Neuronal stem cell (in vitro differentiated cells): ENCODE results near the gene PXDN.
A peak's percentile ranks its signal among the peaks of the same experiment; 100 is the strongest.

ENCODE experiments used
- DNase-seq: peaks from one replicate; pipeline ENCODE4 v3.0.0-alpha.2; 2013; ENCODE audit warnings: low spot score
- H2AFZ ChIP-seq: one replicate; pipeline ENCODE4 v1.6.1; 2013; ENCODE audit warnings: mild to moderate bottlenecking, low read length, inconsistent platforms
- H2AK5ac ChIP-seq: 2 replicates; pipeline ENCODE4 v1.6.1; 2013; ENCODE audit warnings: low read depth, mild to moderate bottlenecking, inconsistent platforms, low read length, moderate library complexity, mixed read lengths
- H2BK120ac ChIP-seq: 2 replicates; pipeline ENCODE4 v1.6.1; 2013; ENCODE audit warnings: low read depth, mild to moderate bottlenecking, inconsistent platforms, low read length, moderate library complexity, mixed read lengths
- H2BK12ac ChIP-seq: one replicate; pipeline ENCODE4 v1.6.1; 2013; ENCODE audit warnings: low read length, inconsistent platforms
- H2BK15ac ChIP-seq: 2 replicates; pipeline ENCODE4 v1.6.1; 2013; ENCODE audit warnings: mild to moderate bottlenecking, low read length, inconsistent platforms, mixed read lengths
- H2BK5ac ChIP-seq: one replicate; pipeline ENCODE4 v1.6.1; 2013; ENCODE audit warnings: inconsistent platforms, mild to moderate bottlenecking, low read length, moderate library complexity
- H3K14ac ChIP-seq: one replicate; pipeline ENCODE4 v1.6.1; 2013; ENCODE audit warnings: low read length, inconsistent platforms
- H3K18ac ChIP-seq: 2 replicates; pipeline ENCODE4 v1.6.1; 2013; ENCODE audit warnings: low read length, inconsistent platforms
- H3K23ac ChIP-seq: 2 replicates; pipeline ENCODE4 v1.6.1; 2013; ENCODE audit warnings: low read depth, mild to moderate bottlenecking, mixed read lengths, low read length, inconsistent platforms; ENCODE audit not compliant: poor library complexity
- H3K27ac ChIP-seq: replicated peaks from 3 replicates; pipeline ENCODE4 v1.5.1; 2013; ENCODE audit warnings: low read length, inconsistent platforms
- H3K27me3 ChIP-seq, 3 experiments: 2 replicates each; pipeline ENCODE4 v1.6.1; 2013; ENCODE audit warnings: low read length in 3 of 3, mild to moderate bottlenecking in 2 of 3, inconsistent platforms in 1 of 3, low read depth in 1 of 3, mixed read lengths in 1 of 3, moderate library complexity in 1 of 3; ENCODE audit not compliant: control insufficient read depth in 3 of 3, insufficient read depth in 3 of 3
- H3K36me3 ChIP-seq, 2 donors: replicated peaks in 1 of 2; 2 replicates each; pipeline ENCODE4 v1.6.1; 2013; ENCODE audit warnings: low read length in 2 of 2; ENCODE audit not compliant: control insufficient read depth in 2 of 2, insufficient read depth in 2 of 2
- H3K4ac ChIP-seq: 2 replicates; pipeline ENCODE4 v1.6.1; 2013; ENCODE audit warnings: inconsistent platforms, mild to moderate bottlenecking, low read length, moderate library complexity
- H3K4me1 ChIP-seq, 2 donors: 1 replicate in 1 of 2; 2 replicates in 1 of 2; pipeline ENCODE4 v1.6.1; 2013; ENCODE audit warnings: low read length in 2 of 2, low read depth in 1 of 2; ENCODE audit not compliant: control insufficient read depth in 2 of 2, insufficient read depth in 1 of 2
- H3K4me2 ChIP-seq: one replicate; pipeline ENCODE4 v1.6.1; 2013; ENCODE audit warnings: mild to moderate bottlenecking, low read length, inconsistent platforms; ENCODE audit not compliant: insufficient read depth, poor library complexity, severe bottlenecking
- H3K4me3 ChIP-seq, 2 donors: 2 replicates each; pipeline ENCODE4 v1.5.1; 2013; ENCODE audit warnings: low read length in 2 of 2, mild to moderate bottlenecking in 2 of 2, inconsistent platforms in 1 of 2, moderate library complexity in 1 of 2
- H3K79me1 ChIP-seq: one replicate; pipeline ENCODE4 v1.6.1; 2013; ENCODE audit warnings: low read depth, mild to moderate bottlenecking, inconsistent platforms, low read length, moderate library complexity
- H3K9ac ChIP-seq: one replicate; pipeline ENCODE4 v1.6.1; 2013; ENCODE audit warnings: mild to moderate bottlenecking, low read depth, low read length, inconsistent platforms; ENCODE audit not compliant: poor library complexity
- H3K9me3 ChIP-seq, 2 donors: replicated peaks in 1 of 2; 2 replicates each; pipeline versions ENCODE3 to v1.6.1; 2013; ENCODE audit warnings: low read length in 2 of 2, mild to moderate bottlenecking in 2 of 2, inconsistent platforms in 1 of 2, low read depth in 1 of 2, mixed read lengths in 1 of 2, moderate library complexity in 1 of 2; ENCODE audit not compliant: control insufficient read depth in 2 of 2, insufficient read depth in 1 of 2
- H4K8ac ChIP-seq: one replicate; pipeline ENCODE4 v1.6.1; 2013; ENCODE audit warnings: low read depth, mild to moderate bottlenecking, inconsistent platforms, low read length, moderate library complexity
- H4K91ac ChIP-seq: one replicate; pipeline ENCODE4 v1.6.1; 2013; ENCODE audit warnings: low read length, low read depth, mild to moderate bottlenecking, inconsistent platforms; ENCODE audit not compliant: poor library complexity
- WGBS, 2 donors: extraction: QIAGEN DNeasy Blood & Tissue Kit; methylation state at CpG; one replicate each; pipeline ENCODE4 v1.1.7; 2013; ENCODE audit warnings: missing lambda C conversion rate in 2 of 2, mixed read lengths in 1 of 2; ENCODE audit not compliant: insufficient read length in 2 of 2, insufficient replicate concordance in 1 of 2; ENCODE audit errors: extremely low coverage in 2 of 2; 5-methylcytosine and 5-hydroxymethylcytosine counted together

PXDN gene

GRCh38 chr2:1584691-1585485 lies 159.4 kb downstream of the PXDN start:
- Histone ChIP-seq H3K18ac (peak overlapping the region; percentile 38), H3K4me2 (no peak overlapping the region)
- WGBS, 2 donors: no CpG with 5 or more reads among the region's 18 CpGs

GRCh38 chr2:1584051-1584531 lies 160.2 kb downstream of the PXDN start:
- Histone ChIP-seq H3K18ac (peak overlapping the region; percentile 89), H4K91ac (no peak overlapping the region), H3K4ac (no peak overlapping the region), H2BK15ac (peak overlapping the region; percentile 91), H3K14ac (no peak overlapping the region), H3K36me3 (no peaks in the 10 kb centered on the region), H3K9me3 (no peaks in the 10 kb centered on the region), H3K9ac (no peak overlapping the region), H2BK5ac (no peak overlapping the region), H2AFZ (no peak overlapping the region), H3K27ac (no peak overlapping the region), H3K79me1 (no peaks in the 10 kb centered on the region), H3K4me1 (peaks cover 0 to 5% of the 10 kb centered on the region in 2 donors), H3K4me2 (no peak overlapping the region), H2BK12ac (peak overlapping the region; percentile 54), H3K27me3 (no peaks in the 10 kb centered on the region), H3K4me3 (peak overlapping the region in 1 of 2 donors; percentile 30), H2BK120ac (no peak overlapping the region), H4K8ac (no peak overlapping the region), H2AK5ac (peak overlapping the region; percentile 74), H3K23ac (peak overlapping the region; percentile 71)
- DNase-seq: no peak
- WGBS, 2 donors: no CpG with 5 or more reads among the region's 21 CpGs

More at GRCh38 chr2:1584691-1585485, 159.4 kb downstream of the PXDN start:
- H3K4me3 ChIP-seq: no peak overlapping the region
- peak overlapping the region; percentile 88 for H2BK15ac ChIP-seq
- H2AK5ac ChIP-seq: peak overlapping the region; percentile 74
- no peak for DNase-seq
- no peak overlapping the region for H3K27ac ChIP-seq
- no peak overlapping the region for H3K9ac ChIP-seq
- no peak overlapping the region for H2AFZ ChIP-seq
- no peak overlapping the region for H3K23ac ChIP-seq
- no peaks in the 10 kb centered on the region for H3K27me3 ChIP-seq
- H3K36me3 ChIP-seq: no peaks in the 10 kb centered on the region
- no peaks in the 10 kb centered on the region for H3K79me1 ChIP-seq
- H4K8ac ChIP-seq: peak overlapping the region; percentile 32
- no peak overlapping the region for H2BK5ac ChIP-seq
- H3K4ac ChIP-seq: no peak overlapping the region
- H3K14ac ChIP-seq: peak overlapping the region; percentile 63
- H3K9me3 ChIP-seq: no peaks in the 10 kb centered on the region
- H3K4me1 ChIP-seq: peaks cover 0 to 5% of the 10 kb centered on the region in 2 donors
- no peak overlapping the region for H4K91ac ChIP-seq
- peak overlapping the region; percentile 8 for H2BK12ac ChIP-seq
- H2BK120ac ChIP-seq: no peak overlapping the region

- no peak for DNase-seq
- H3K4ac ChIP-seq: no peak overlapping the region
- H3K14ac ChIP-seq: peak overlapping the region; percentile 56
- WGBS, 2 donors: no CpG with 5 or more reads among the region's 22 CpGs
- no peak overlapping the region for H3K23ac ChIP-seq
- peak overlapping the region; percentile 70 for H2AK5ac ChIP-seq
- no peak overlapping the region for H3K4me2 ChIP-seq
- H3K18ac ChIP-seq: peak overlapping the region; percentile 91
- no peak overlapping the region for H2BK15ac ChIP-seq
- H3K9ac ChIP-seq: no peak overlapping the region
- peaks cover 0 to 5% of the 10 kb centered on the region in 2 donors for H3K4me1 ChIP-seq
- H3K36me3 ChIP-seq: no peaks in the 10 kb centered on the region
- H3K27ac ChIP-seq: no peak overlapping the region
- H4K8ac ChIP-seq: no peak overlapping the region
- H4K91ac ChIP-seq: no peak overlapping the region
- no peak overlapping the region for H3K4me3 ChIP-seq
- peak overlapping the region; percentile 6 for H2BK120ac ChIP-seq
- no peak overlapping the region for H2BK5ac ChIP-seq
- no peaks in the 10 kb centered on the region for H3K79me1 ChIP-seq
- H3K9me3 ChIP-seq: no peaks in the 10 kb centered on the region
- H2BK12ac ChIP-seq: peak overlapping the region; percentile 87
- no peaks in the 10 kb centered on the region for H3K27me3 ChIP-seq
- no peak overlapping the region for H2AFZ ChIP-seq
These were observed 161.4 kb downstream of the PXDN start for GRCh38 chr2:1582891-1583341.

- no peak overlapping the region for H2AK5ac ChIP-seq
- H2BK12ac ChIP-seq: no peak overlapping the region
- no peaks in the 10 kb centered on the region for H3K36me3 ChIP-seq
- H3K4me2 ChIP-seq: no peak overlapping the region
- no peak overlapping the region for H3K9ac ChIP-seq
- H3K14ac ChIP-seq: no peak overlapping the region
- H3K79me1 ChIP-seq: no peaks in the 10 kb centered on the region
- no peak overlapping the region for H3K4ac ChIP-seq
- no peak overlapping the region for H2BK15ac ChIP-seq
- H2BK120ac ChIP-seq: no peak overlapping the region
- H4K91ac ChIP-seq: no peak overlapping the region
- H3K9me3 ChIP-seq: no peaks in the 10 kb centered on the region
- H3K23ac ChIP-seq: no peak overlapping the region
- H3K18ac ChIP-seq: no peak overlapping the region
- no peak overlapping the region for H4K8ac ChIP-seq
- DNase-seq: no peak
- no peak overlapping the region for H2AFZ ChIP-seq
- H2BK5ac ChIP-seq: peak overlapping the region; percentile 39
- no peak overlapping the region for H3K27ac ChIP-seq
- H3K4me3 ChIP-seq: no peak overlapping the region
- no peaks in the 10 kb centered on the region for H3K27me3 ChIP-seq
- peaks cover 0 to 5% of the 10 kb centered on the region in 2 donors for H3K4me1 ChIP-seq
- WGBS, 2 donors: no CpG with 5 or more reads among the region's 10 CpGs
These were observed 162.2 kb downstream of the PXDN start for GRCh38 chr2:1581965-1582625.
